NCI-H1048 (cell line): ENCODE data around the gene ARL17B.
"Not testable (repeated sequence)": the region's sequence is repeated elsewhere in the genome, so short reads cannot be mapped to it uniquely, and the experiment has no call there.

Experiments used
- DNase-seq: peaks from one replicate; lab custom pipeline; 2025; lab: John Stamatoyannopoulos, UW

The ARL17B gene

DNA sequence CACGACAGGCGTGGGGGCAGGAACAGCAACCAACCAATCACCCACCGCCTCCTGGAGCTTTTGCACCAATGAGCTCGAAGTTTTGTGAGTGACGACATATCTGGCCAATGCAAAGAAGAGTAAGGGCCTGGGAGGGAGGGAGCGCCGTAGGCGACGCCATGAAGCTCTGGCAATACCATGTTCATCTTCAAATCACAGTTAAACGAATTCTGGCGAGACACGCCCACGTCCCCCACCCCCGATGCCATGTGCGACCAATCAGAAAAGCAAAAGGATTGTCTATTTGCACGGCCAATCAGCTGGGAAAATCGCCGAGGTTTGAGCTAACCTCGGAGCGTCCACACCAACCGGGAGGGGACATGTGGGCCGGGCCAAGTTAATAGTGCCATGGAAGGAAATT, at the start of gene ARL17B:
Gene ARL17B, minus strand, starts transcription at position 12 of the 400 bp plus-strand sequence. CDS start 3,369 bp downstream, outside the sequence.
- not testable (repeated sequence) for DNase-seq

DNA sequence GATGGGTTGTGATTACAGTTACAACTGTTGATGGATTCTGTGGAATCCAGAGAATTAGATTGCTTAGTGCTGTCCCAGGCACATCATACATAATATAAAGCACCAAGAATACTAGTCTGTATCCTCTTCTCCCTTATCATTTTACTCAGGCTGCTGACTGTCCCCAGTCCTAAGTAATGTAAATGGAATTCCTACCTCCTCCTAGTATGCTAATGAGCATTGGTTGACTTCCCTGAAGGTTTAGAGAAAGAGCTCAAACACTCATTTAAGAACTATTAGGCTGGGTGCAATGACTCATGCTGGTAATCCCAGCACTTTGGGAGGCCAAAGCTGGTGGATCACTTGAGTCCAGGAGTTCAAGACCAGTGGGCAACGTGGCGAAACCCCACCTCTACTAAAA, 48.3 kb upstream of the ARL17B start:
- DNase-seq: not testable (repeated sequence)

DNA sequence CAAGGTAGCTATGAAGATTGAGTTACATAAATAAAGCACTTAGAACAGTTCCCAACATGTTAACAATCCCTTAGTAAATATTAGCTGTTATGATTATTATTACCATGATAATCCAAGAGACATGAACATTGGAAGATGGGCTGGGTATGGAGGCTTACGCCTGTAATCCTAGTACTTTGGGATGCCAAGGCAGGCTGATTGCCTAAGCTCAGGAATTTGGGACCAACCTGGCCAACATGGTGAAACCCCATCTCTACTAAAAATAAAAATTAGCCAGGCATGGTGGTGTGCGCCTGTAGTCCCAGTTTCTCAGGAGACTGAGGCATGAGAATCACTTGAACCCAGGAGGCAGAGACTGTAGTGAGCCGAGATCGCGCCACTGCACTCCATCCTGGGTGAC, 45.6 kb upstream of the ARL17B start:
- not testable (repeated sequence) for DNase-seq

DNA sequence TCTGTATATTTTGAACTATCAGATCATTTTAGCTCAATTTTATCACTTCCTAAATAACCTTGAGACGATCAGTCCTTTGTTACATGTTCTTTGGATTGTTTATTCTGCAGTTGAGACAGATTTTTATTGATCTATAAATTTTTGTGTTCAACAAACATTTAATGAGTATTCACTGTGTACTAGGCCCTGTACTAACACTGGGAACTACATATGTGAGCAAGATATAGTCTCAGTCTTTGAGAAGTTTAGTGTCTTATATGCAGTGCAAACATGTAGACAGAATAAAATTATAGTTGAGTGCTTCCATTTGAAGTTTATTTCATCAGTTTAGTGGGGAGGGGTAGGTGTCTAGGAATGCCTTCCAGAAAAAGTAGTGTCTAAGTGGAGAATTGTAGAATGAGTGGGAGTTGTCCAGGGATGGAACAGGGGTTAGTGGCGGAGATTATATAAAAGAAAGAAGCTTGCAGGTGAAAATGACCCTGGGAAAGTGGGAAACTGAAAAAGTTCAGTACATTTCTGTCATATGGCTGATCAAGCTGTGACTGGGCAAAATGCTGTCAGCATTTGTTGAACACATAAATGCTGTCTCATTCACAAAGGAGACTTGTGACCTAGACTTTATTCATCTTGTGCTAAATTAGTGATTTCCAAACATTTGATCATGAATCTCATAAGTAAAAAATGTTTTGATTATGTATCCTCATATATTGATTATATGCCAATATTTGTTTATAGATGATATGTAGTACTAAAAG, 39.6 kb upstream of the ARL17B start:
- not testable (repeated sequence) for DNase-seq

DNA sequence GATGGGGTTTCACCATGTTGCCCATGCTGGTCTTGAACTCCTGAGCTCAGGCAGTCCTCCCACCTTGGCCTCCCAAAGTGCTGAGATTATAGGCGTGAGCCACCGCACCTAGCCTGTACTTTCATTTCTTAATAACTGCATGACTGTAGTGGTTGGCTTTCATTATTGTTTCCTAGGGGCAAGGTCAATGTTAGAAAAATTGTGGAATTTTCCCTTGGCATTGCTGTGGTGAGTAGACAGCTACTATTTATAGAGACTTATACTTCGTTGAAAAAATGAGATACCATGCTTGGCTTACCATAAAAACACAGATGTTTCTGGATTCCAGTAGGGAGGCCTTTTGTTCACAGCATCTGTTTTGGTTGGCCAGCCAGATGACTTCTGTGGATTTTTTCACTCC, 39.0 kb upstream of the ARL17B start:
- not testable (repeated sequence) for DNase-seq

DNA sequence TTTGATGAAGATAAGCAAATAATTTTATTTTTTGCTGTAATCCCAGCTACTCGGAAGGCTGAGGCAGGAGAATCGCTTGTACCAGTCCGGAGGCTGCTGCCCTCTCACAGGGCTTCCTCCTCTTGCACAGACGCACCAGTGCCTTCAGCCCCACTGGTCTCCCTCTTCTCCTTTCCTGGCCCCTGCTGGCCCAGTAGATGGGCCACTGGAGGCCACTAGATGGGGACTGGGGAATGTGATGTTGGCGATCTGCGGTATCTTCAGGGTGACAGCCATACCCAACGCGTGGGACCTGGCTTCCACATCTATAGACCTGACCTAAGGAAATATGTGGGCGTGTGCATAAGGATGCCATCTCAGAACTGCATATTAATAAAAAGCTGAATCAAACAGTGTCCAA, 38.4 kb upstream of the ARL17B start:
- not testable (repeated sequence) for DNase-seq

DNA sequence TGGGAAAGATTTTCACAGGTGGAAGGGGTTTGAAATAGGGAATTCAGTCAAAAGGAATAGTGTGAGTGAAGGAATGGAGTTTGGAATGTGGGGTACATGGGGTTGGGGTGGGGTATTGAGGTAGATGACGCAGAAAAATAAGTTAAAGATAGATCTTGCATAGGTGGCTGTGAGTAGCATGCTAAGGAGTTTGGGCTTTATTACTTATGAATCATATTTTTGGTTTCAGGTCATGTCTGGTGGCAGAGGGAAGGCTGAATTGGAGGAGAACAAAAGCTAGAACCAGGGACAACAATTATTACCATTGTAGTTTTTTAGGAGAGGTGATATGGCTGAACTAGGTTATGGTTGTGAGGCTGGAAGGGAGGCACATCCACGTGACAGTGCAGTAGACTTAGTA, 34.7 kb upstream of the ARL17B start:
- DNase-seq: not testable (repeated sequence)

DNA sequence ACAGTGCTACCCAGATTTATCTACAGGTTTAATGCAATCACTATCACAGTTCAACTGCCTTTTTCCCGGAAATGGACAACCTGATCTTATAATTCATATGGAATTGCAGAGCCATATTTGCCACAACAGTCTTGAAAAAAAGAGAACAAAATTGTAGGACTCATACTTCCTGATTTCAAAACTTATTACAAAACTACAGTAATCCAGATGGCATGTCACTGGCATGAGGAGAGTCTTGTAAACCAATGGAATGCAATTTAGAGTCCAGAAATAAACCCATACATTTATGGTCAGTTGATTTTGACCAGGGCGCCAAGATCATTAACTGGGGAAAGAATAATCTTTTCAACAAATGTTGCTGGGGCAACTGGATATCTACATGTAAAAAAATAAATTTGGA, 32.1 kb upstream of the ARL17B start:
- DNase-seq: not testable (repeated sequence)

DNA sequence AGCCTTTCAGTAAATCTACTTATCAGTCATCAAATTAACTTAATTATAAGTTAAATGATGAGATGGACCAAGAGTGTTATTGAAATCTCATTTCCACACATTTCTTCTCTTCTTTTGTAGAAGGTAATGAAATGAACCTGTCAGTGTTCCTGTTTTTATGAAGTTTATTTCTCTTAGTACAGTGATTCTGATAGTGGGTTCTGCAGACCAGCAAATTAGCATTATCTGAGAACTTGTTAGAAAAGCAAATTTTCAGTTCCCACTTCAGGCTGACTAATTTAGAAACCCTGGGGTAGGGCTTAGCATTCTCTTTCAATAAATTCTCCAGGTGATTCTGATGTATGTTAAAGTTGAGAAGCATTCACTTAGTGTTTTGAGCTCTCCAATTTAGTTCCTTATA, 23.9 kb upstream of the ARL17B start:
- not testable (repeated sequence) for DNase-seq

DNA sequence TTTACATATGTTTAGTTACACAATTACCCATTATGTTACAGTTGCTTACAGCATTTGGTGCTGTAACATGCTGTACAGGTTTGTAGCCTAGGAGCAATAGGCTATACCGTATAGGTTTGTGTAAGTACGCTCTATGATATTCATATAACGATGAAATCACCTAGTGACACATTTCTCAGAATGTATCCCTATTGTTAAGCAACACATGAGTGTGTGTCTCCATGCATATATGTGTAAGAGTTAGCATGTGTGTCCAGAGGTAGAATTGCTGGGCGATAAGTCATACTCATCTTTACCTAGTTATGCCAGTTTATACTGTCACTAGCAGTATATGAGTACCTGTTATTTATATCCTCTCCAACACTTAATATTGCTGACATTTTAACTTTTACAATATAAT, 21.6 kb upstream of the ARL17B start:
- not testable (repeated sequence) for DNase-seq

DNA sequence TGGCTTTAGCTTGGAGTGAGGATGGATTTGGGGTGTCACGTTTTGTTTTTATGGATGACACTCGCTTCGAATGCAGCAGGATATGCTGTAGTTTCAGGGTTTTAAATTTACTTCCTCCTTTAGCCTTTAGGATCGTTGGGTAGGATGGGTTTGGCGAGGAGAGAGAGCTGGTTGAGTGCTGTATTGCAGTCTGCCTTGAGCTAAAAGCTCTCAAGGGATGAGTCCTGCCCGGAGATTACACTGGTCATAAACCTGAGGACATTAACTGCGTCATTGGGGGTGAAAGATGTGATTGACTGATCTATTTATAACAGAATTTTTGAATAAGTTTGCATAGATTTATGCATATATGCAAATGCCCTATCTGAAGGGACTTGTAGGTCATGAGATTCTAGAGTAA, 11.9 kb upstream of the ARL17B start:
- not testable (repeated sequence) for DNase-seq

DNA sequence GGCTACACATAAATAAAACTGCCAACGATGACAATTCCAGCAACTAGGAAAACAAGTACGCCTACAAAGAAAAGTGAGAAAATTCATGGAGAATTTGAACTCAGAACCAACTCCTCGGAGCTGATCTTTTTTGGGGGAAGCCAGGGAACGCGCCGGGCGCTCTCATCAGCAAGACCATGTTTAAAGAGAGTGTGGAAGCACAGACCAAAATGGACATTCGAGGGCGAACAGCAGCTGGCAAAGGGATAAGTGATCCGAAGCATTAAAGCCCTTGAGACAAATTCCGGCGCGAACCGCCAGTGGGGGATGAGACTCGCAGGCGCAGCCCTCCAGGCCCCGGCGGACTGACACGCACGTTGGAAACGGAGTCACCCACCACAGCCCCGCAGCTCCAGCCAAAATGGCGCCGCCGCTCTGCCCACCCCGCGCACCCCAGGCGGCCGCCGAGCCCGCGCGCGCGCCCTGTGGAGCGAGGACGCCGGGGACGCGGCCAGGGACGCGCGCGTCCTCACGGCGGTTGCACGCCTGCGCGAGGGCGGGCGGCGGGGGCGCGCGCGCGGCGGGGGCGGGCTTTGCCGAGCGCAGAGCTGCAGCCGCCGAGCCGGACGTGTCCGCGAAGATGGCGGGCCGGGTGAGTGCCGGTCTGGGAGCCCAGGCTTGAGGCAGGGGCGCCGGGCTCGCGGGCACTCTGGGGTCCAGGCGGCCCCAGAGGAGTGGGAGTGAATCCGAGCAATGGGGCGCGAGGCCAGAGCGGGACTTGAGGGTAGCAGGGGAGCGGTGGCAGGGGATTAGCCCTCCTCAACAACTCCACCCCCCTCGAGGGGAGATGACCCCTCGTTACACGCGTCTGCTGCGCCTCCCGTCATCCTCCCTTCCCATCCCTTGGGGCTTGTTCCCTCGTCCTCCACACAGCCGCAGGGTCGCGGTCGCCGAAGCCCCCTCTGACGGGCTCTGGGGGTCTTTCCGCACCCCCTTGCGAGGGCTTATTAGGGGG, 11.0 kb upstream of the ARL17B start:
- not testable (repeated sequence) for DNase-seq

DNA sequence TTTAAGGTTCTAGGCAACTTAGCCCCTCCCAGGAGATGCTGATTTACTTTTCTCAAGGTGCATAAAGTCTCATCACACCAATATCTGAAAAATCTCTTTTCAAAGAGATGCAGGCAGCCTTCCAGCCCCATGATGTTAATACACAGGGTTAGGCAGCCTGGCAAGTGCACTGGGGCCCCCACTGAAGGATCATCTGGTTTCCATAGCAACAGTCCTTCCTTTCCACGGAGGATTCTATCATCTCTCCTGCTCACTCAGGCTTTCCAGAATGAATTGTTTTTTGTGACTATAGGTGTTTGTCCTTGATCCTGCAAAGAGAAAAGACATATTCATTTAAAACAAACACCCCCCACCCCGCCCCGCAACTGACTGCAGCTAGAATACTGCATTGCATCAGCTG, 6.0 kb upstream of the ARL17B start:
- not testable (repeated sequence) for DNase-seq

DNA sequence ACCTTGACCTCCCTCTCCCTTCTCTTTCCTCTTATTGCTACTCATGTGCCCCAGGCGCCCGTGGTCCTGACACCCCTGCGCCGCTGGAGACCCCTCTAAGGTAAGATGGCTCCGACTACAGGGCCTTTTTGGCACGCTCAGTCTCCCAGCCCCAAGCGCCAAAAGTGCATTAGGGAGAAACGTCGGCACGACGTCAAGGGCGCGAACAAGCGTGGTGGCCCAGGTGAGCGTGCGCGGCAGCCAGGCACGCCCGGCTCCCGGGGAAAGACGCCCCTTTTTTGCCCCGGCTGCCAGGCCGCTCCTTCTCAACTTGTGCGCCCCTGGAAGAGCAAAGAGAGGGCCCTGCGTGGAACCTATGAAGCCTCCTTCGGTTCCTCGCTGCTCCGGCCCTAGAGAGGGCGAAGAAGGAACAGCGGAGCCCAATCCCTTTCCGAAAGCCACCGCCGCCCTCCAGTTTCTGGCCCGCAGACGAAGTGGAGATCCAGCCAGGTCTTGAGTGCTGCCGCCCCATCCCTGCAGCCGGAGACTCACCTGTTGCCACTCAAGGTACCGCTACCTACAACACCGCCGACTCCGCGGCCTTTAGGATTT, 326 bp downstream of the ARL17B start:
- DNase-seq: not testable (repeated sequence)

DNA sequence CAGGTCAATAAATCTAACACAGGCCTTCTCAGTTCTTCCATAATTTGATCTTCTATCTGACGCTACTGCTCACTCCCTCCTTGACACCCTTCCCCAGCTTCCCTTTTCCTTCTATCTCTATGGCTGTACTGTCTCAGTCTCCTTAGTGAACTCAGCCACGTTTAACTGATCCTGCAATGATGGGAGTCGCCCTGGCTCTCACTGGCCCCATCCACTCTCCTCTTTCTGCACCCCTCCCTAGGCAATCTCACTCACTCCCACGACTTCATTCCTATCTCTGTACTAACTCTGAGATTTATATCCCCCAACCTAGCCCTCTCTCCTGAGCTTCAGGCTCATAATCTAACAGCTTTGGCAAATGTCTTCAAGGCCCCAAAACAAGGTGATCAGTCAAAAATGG, 7.7 kb downstream of the ARL17B start:
- DNase-seq: not testable (repeated sequence)

DNA sequence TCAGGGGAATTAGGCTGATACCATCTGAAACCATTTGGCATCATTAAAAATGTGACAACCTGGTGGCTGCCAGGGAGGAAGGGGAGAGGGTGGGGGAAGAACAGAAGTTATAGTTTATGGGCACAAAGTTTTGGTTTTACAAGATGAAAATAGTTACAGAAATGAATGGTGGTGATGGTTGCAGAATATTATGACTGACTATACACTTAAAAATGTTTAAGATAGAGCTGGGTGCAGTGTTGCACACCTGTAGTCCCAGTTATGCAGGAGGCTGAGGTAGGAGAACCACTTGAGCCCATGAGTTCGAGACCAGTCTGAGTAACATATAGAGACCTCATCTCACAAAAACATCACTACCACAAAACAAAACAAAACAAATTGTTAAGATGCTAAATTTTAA, 12.5 kb downstream of the ARL17B start:
- DNase-seq: not testable (repeated sequence)

DNA sequence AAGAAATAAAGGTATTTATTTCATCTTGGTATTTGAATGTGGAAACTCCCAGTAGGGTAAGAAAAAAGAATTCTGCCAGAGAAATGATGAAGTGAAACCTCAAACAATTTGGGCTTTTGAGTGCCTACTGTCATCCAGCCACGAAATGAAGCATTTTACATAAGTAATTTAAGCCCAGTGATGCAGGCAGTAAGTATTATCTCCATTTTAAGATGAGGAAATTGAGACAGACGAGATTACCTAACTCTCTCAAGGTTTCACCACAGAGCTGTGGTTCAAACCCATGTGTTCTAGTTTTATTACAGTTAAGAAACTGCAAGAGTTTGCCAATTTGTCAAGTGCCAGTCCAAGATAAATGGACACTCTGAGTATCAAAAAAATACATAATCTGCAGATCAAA, 13.2 kb downstream of the ARL17B start:
- not testable (repeated sequence) for DNase-seq

DNA sequence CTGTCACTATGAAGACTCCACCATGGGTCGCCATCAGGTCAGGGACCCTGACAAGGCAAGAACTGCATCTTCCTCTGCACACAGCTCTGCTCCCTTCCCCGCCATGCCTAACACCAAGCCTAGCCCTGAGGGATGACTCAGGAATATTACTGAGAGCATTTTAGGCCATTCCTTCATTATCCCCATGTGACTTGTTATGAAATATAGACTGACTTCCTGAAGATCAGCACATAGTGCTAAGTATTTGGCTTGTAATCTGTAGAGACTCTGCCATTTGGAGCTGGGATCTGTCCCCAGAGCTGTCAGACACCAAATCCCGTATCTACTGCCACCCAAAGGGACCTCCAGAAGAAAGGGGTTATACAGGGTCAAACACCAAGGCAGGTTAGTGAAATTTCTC, 19.4 kb downstream of the ARL17B start:
- DNase-seq: not testable (repeated sequence)

DNA sequence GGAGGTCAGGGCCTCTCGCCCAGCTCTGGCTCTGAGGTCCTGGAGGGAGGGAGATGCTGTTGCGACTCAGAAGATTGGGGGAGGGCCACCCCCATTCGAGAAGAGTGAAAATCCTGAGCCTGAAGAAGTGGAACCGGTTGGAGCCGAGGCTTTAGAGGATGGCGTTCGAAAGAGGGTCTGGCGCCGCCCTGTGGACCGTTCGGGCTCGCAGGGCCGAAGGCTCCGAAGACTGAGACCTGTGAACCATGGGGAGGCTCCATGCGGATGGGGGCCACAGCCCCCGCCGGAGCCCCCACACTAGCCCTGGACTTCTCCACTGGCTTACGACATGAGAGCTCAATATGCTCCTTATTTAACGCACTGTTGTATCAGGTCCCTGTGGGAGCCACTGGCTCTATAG, 20.3 kb downstream of the ARL17B start:
- not testable (repeated sequence) for DNase-seq

DNA sequence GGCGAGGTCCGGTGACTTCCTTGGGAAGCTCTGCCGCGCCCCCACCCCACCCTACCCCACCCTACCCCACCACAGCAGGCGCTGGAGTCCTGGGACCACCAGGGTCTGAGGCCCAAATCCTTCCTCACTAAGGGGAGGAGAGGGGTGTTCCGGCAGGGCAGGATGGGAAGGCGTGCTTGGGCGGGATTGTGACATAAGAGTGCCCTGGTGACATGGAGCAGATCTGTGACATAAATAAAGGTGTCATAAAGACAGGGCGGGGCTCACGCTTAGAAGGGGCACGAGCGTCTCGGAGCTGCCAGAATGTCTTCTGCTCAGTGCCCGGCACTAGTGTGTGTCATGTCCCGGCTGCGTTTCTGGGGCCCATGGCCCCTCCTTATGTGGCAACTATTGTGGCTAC, 66.7 kb downstream of the ARL17B start, which contains the start of gene LRRC37A:
Gene LRRC37A, plus strand, starts transcription at position 301 of the 400 bp plus-strand sequence. Its CDS starts 3 bp downstream, at position 304.
- DNase-seq: not testable (repeated sequence)

DNA sequence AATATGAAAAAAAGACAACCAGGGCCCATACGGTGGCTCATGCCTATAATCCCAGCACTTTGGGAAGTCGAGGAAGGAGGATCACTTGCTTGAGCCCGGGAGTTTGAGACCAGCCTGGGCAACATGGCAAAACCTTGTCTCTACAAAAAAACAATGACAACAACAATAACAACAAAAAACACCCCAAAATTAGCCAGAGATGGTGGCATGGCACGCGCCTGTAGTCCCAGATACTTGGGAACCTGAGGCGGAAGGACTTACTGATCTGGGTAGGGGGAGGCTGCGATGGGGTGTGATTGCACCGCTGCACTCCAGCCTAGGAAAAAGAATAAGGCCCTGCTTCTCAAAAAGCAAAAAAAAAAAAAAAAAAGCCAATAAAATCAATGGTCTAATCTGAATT, 69.9 kb downstream of the ARL17B start:
- not testable (repeated sequence) for DNase-seq

DNA sequence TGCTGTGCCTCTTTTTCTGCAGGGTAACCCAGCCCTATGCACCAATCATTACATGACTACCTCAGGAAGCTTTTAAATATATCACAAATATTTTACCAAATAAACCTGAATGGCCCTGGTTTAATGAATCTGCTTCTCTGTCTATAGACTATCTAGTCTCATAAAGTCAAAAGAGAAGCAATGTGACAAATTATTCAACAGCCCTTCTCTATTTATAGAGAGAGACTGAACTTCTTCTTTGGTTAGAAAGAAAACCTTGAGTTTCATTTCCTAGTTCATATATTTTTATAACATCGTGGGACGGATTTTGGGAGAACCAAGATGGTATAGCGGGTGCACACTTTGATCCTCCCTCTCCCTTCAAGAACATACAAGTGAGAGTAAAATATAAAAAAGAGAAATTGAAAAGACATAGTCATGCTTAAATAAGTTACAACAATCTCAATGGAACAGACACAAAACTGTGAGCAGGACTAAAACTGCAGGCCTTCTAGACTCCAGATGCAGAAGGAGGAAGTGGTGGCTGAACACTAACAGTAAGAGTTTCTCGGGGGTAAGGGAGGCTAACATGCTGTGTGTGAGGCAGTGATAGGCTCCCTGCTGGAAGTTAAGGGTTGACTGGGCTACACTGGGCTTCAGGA, 70.5 kb downstream of the ARL17B start:
- not testable (repeated sequence) for DNase-seq
